Mononuclear cell (primary cell): ENCODE data around the gene CARD11. TPM values are rescaled to one million over a fixed set of nuclear protein-coding genes. Genes with fewer than 3 reads are reported as not detected.

Experiments
- H3K27me3 ChIP-seq: 2 replicates; pipeline ENCODE4 v1.6.0; 2011; ENCODE audit warnings: low read length, control low read depth; ENCODE audit not compliant: insufficient read depth
- H3K4me1 ChIP-seq: 2 replicates; pipeline ENCODE4 v1.5.1; 2011; ENCODE audit warnings: mild to moderate bottlenecking, low read length, control low read depth; ENCODE audit not compliant: insufficient read depth
- H3K4me3 ChIP-seq: 2 replicates; pipeline ENCODE4 v1.5.1; 2011; ENCODE audit warnings: mild to moderate bottlenecking, low read length, moderate library complexity
- H3K9me3 ChIP-seq: 2 replicates; pipeline ENCODE4 v1.5.1; 2011; ENCODE audit warnings: low read depth, mild to moderate bottlenecking, control low read depth, low read length
- total RNA-seq: library from RNA; depleted of rRNA; stranded (reverse); fragments of >200 nt; gene quantifications from one replicate; pipeline ENCODE4 v1.2.3, GENCODE V29; 2012

CARD11 gene
- total RNA-seq, 1 donor: 39.1 TPM

DNA sequence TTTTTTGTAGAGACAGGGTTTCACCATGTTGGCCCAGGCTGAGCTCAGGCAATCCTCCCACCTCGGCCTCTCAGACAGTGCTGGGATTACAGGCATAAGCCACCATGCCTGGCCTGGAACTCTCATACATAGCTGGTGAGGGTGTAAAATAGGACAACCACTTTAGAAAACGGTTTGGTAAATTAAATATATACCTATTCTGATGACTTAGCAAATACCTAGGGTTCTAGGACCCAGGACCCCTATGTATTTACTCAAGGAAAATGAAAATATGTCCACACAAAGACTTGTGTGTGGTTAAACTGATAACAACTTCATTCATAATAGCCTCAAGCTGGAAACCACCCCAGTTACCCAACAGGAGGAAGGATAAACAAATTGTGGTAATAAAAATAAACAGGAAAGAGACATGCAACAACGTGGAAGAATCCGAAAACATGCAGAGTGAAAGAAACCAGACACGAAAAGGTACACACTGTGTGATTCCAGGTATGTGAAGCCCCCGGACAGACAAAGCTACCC, 52.7 kb downstream of the CARD11 start:
- Histone ChIP-seq H3K27me3 (no peaks in the 10 kb centered on the region), H3K9me3 (no peaks in the 10 kb centered on the region), H3K4me3 (no peak overlapping the region), H3K4me1 (no peaks in the 10 kb centered on the region)

DNA sequence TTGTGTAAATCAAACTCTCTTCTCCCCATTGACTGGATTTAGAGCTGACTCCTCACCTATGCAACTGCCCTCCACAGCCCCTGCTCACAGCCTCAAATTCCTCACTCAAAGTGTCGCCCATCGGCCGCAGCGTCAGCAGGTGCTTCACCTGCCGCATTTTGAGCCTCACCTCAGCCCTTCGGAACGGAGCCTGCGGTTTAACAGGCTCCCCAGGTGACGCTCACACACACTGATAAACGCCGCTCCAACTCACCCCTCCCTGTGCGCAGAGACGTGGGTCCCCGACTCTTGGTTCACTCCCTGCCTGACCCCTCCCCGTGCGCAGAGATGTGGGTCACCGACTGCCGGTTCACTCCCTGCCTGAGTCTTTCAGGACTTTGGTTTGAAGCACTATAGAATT, 57.1 kb downstream of the CARD11 start:
- peaks cover 31% of the 10 kb centered on the region for H3K4me1 ChIP-seq
- no peak overlapping the region for H3K4me3 ChIP-seq
- H3K9me3 ChIP-seq: no peaks in the 10 kb centered on the region
- no peaks in the 10 kb centered on the region for H3K27me3 ChIP-seq

DNA sequence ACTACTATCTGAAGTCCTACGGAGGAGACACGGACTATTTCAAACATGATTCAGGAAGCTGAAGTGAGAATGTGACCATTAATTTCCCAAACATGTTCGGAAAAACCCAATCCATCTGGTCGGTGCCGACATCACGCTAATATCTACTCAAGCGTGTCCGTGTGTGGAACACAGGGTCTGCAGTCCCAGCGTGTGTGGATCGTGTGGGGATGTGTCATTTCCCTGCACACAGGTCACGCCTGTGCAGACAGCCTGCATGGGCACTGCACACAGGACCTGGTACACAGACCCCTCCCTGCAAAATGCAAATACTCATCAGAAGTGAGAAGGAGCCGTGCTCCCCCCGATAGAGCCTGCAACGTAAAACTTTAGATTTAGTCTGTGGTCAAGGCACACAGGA, 57.8 kb downstream of the CARD11 start:
- Histone ChIP-seq H3K9me3 (no peaks in the 10 kb centered on the region), H3K27me3 (no peaks in the 10 kb centered on the region), H3K4me3 (no peak overlapping the region), H3K4me1 (peaks cover 38% of the 10 kb centered on the region)

DNA sequence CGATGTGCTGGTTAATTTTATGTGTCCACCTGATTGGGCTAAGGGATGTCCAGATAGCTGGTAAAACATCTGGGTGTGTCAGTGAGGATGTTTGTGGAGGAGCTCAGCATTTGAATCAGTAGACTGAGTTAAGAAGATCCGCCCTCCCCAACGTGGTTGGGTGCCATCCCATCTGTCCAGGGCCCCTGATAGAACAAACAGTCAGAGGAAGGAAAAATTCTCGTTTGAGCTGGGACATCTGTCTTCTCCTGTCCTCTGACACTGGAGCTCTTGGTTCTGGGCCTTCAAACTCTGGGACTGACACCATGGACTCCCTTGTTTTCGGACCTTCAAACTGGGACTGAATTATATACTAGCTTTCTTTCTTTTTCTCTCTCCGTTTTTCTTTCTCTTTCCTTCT, 59.6 kb downstream of the CARD11 start:
- Histone ChIP-seq H3K4me1 (peaks cover 56% of the 10 kb centered on the region), H3K27me3 (peaks cover 6% of the 10 kb centered on the region), H3K9me3 (no peaks in the 10 kb centered on the region), H3K4me3 (no peak overlapping the region)

DNA sequence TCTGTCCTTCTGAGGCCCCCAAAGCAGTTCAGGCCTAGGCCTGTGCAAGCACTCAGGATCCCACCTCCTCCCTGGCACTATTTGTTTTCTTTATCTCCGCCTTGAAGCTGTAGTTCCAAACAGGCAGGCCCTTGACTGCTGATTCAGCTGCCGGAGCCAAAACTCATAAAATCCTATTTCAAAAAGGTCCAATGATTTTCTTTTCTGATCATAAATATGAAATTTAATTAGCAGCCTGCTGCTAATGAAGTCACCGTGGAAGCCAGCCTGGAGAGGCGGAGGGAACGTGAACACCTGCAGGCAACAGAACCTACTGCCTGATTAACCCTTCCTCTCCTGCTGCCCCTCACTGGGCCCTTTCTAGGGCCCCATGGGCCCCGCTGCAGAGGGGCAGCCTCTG, 60.1 kb downstream of the CARD11 start:
- Histone ChIP-seq H3K27me3 (peaks cover 6% of the 10 kb centered on the region), H3K9me3 (no peaks in the 10 kb centered on the region), H3K4me1 (peaks cover 61% of the 10 kb centered on the region), H3K4me3 (no peak overlapping the region)

DNA sequence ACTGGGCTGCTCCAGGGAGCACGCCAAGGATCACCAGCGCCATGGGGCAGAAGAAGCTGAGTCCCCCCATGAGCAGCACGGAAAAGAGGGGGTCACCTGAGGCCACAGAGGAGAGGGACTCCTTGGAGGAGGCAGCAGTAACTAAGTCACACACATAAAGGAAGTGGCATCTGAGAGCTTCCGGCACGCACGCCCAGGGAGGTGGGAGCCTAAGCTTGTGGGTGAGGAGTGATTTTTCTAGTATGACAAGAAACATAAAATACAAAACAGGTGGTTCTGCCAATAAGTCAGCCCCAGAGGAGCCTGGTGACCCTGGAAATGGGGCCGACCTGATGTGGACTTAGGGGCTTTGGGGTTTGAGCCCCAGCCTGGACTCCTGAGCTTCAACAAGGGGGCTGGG, 60.8 kb downstream of the CARD11 start:
- no peaks in the 10 kb centered on the region for H3K9me3 ChIP-seq
- peaks cover 6% of the 10 kb centered on the region for H3K27me3 ChIP-seq
- H3K4me3 ChIP-seq: no peak overlapping the region
- H3K4me1 ChIP-seq: peaks cover 67% of the 10 kb centered on the region

DNA sequence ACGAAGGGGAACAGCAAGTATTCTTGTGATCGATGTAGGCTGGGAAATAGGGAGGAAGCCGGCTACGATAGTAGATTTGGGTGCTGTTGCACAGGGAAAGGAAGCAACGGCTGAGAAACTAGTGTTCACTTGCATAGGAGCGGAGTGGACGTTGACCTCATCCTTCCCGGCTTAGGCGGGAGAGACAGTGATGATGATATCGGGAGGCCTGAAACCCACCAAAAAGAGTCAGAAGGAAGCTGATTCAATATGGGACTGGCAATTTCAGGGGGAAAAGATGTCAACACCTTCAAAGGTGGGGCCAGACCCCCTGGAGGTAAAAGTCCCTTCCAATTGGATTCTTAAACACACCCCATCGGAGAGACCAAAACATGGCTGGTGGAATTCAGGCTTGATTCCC, 61.3 kb downstream of the CARD11 start:
- peaks cover 6% of the 10 kb centered on the region for H3K27me3 ChIP-seq
- H3K4me3 ChIP-seq: no peak overlapping the region
- H3K9me3 ChIP-seq: no peaks in the 10 kb centered on the region
- H3K4me1 ChIP-seq: peaks cover 71% of the 10 kb centered on the region

DNA sequence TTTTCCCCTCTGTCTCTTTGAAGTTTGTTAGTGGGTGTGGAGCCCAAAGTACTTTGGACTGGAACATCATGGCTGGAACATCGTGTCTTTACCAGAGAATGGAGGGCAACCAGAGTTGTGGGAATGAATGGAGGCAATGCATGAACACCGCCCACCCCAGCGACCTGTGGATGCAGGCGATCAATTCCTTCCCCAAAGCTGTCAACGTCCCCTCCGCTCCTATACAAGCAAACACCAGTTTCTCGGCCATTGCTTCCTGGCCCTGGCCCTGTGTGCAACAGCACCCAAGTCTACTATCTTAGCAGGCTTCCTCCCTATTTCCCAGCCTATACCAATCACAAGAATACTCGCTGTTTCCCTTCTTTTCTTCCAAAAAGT, 62.6 kb downstream of the CARD11 start:
- Histone ChIP-seq H3K27me3 (peaks cover 6% of the 10 kb centered on the region), H3K4me3 (no peak overlapping the region), H3K4me1 (peaks cover 74% of the 10 kb centered on the region)

DNA sequence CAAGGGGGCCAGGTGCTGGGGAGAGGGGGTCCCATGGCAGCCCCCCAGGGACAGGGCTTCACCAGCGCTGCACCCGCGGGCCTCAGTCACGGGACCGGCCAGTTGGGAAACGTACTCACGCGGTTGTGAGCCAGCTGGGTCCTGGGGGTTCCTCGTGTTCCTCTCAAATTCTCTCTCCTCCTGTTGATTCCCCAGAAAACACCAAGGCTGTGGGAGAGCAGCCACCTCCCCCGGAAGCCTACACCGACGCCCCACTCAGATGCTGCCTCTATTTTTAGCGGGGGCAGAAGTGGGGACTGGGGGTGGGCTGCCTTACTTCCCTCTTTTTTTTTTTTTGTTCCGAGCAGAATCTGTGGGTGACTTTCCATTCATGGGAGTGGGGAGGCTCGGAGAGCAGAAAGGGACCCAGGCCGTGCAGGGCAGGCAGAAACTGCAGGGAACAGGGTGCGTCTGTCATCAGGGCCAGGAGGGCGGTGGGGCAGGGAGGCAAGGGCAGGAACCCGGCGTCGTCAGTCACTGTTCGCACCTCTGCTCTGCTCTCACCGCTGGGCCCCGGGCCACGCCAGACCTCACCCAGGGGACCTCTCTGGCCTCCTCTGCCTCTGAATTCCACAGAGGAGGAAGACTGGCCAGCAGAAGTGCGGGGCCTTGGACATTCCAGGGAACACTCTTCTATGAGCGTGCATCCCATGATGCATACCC, 63.1 kb downstream of the CARD11 start:
- Histone ChIP-seq H3K9me3 (no peaks in the 10 kb centered on the region), H3K27me3 (peaks cover 6% of the 10 kb centered on the region), H3K4me3 (peak overlapping the region; percentile 15), H3K4me1 (peaks cover 74% of the 10 kb centered on the region)

More for the DNA sequence above, 62.6 kb downstream of the CARD11 start:
- H3K9me3 ChIP-seq: no peaks in the 10 kb centered on the region

DNA sequence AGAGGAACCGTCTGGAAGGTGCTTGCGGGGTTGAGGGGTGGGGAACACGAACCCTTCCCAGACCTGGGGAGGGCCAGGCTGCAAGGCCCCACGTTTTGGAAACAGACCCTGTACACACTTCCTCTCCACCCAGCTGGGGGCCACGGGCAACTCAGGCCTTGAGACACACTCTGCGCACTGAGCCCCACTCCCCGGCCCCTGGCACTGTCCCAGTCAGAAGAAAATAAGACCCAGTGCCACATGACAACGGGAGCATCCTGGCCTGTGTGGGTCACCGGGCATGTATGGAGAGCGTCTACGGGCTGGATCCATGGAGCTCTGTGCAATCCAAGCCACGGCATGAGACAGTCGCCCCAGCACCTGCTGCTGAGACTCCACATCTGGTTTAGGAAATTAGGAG, 63.7 kb downstream of the CARD11 start:
- peaks cover 74% of the 10 kb centered on the region for H3K4me1 ChIP-seq
- H3K4me3 ChIP-seq: peak overlapping the region; percentile 15
- H3K27me3 ChIP-seq: peaks cover 6% of the 10 kb centered on the region
- no peaks in the 10 kb centered on the region for H3K9me3 ChIP-seq

DNA sequence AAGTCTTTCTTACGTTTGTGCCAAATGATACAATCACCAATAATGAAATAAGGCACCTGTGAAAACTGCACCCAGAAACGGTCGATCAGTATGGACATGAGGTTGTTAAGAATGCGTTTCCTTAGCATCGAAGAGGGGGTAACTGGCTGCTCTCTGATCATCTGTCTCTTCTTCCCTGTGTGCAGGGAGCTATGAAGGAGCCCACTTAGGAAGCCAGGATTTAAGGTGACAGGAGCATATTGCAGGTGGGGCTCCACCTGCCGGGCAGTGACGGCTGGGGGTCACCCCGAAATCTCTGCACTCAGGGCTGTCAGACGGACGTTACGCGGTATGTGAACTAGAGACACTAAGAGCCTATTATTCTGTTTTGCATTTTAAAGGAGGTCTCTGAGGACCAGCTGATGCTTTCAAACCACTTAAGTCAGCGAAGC, 64.5 kb downstream of the CARD11 start:
- H3K27me3 ChIP-seq: peaks cover 6% of the 10 kb centered on the region
- peaks cover 70% of the 10 kb centered on the region for H3K4me1 ChIP-seq
- peak overlapping the region; percentile 15 for H3K4me3 ChIP-seq
- no peaks in the 10 kb centered on the region for H3K9me3 ChIP-seq

DNA sequence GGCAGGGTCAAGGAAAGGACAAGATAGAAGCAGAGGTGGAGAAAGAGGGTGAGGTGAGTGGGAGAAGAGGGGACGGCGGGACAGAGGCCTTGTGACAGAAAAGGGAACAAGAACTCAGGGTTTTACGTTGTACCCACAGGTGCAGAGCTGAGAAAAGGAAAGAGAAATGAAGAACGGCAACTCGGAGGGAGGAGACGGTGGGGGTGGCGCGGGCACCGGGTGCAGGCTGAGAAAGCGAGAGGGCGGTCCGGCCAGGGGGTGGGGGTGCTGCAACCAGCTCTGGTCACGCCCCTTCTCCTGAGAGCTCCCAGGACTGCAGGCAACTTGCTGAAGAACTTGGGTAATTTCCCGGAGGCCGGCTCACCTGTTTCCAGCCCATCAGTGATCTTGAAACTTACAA, 65.3 kb downstream of the CARD11 start:
- Histone ChIP-seq H3K27me3 (peaks cover 6% of the 10 kb centered on the region), H3K4me3 (peak overlapping the region; percentile 15), H3K4me1 (peaks cover 62% of the 10 kb centered on the region), H3K9me3 (no peaks in the 10 kb centered on the region)

DNA sequence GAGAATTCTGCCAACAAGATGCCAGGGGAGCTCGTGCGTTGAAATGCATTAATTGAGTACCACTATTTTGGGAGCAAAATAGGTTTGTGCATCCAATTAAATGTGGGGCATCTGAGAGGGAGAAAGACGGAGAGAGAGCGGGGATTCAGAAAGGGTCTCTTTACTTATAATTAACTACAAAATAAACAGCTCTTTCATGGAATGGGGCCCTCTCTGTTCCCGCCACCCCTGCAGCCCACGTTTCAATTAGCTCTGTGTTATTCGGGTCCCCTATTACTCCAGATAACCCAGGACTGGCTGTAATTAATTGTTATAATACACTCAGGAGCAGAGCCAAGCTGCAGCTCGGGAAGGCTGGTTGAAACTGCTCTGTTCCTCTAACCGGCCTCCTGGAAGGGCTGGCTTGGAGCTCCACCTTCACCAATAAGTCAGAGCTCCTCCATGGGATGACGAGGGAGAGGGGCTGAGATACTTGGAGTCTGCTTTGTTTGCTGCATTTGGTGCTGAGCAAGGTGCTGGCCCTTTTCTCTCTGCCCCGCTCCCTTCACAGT, 67.8 kb downstream of the CARD11 start:
- Histone ChIP-seq H3K9me3 (no peaks in the 10 kb centered on the region), H3K4me3 (no peak overlapping the region), H3K27me3 (peaks cover 6% of the 10 kb centered on the region), H3K4me1 (peaks cover 58% of the 10 kb centered on the region)

DNA sequence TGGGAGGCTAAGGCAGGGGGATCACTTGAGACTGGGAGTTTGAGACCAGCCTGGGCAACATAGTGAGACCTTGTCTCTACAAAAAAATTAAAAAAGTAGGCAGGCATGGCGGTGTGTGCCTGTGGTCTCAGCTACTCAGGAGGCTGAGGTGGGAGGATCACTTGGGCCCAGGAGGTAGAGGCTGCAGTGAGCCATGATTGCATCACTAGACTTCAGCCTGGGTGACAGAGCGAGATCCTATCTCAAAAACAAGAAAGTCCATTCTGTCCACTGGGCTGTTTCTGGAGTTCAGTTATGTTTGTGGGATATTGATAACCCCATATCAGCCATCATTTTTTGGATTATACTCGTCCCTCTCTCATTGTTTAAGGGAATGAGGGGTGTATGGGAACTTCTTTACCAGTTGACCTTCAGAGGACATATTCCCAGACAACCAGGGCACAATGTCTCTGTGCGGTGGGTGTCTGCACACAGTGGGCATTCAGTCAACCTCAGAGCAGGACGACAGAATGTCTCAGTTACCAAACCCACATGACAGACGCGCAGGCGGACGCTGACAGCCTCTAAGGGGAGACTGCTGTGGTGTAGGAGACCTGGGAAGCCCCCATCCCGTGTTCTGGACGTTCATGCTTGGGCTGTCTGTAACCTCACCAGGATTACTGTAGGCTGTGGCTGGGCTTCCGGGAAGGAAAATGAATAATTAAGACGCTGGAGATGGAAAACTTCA, 69.4 kb downstream of the CARD11 start:
- Histone ChIP-seq H3K27me3 (peaks cover under 1% of the 10 kb centered on the region), H3K4me1 (peaks cover 42% of the 10 kb centered on the region), H3K4me3 (no peak overlapping the region), H3K9me3 (no peaks in the 10 kb centered on the region)

DNA sequence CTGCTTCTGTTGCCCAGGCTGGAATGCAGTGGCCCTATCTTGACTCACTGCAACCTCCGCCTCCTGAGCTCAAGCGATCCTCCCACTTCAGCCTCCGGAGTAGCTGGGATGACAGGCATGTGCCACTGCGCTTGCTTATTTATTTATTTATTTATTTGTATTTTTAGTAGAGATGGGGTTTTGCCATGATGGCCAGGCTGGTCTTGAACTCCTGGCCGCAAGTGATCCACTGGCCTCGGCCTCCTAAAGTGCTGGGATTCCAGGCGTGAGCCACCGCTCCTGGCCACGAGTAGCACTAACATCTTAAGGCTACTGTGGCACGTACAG, 70.9 kb downstream of the CARD11 start:
- no peak overlapping the region for H3K4me3 ChIP-seq
- no peaks in the 10 kb centered on the region for H3K27me3 ChIP-seq
- H3K9me3 ChIP-seq: no peaks in the 10 kb centered on the region
- H3K4me1 ChIP-seq: peaks cover 29% of the 10 kb centered on the region
